ENCODE measurements around the gene IGFL4.

Gene IGFL4

GRCh38 chr19:46040952-46041500 lies at the start of gene IGFL4:
TSS of gene IGFL4 (minus strand) at chr19:46041002. CDS start at chr19:46040962, 40 bp downstream.
- no peak for DNase-seq

GRCh38 chr19:46090444-46090843 lies 49.6 kb upstream of the IGFL4 start:
- DNase-seq = no peak

GRCh38 chr19:46089432-46089831 lies 48.6 kb upstream of the IGFL4 start:
- no peak for DNase-seq

GRCh38 chr19:46088101-46088500 lies 47.3 kb upstream of the IGFL4 start:
- no peak for DNase-seq

GRCh38 chr19:46085888-46086287 lies 45.1 kb upstream of the IGFL4 start:
- DNase-seq = no peak

GRCh38 chr19:46082728-46083050 lies 41.9 kb upstream of the IGFL4 start:
- no peak for DNase-seq

- peak; percentile 41 for DNase-seq
Observed at GRCh38 chr19:46081928-46082727, 41.3 kb upstream of the IGFL4 start.

GRCh38 chr19:46080561-46080960 lies 39.8 kb upstream of the IGFL4 start:
- no peak for DNase-seq

- DNase-seq = no peak
Observed at GRCh38 chr19:46079576-46079975, 38.8 kb upstream of the IGFL4 start.

GRCh38 chr19:46078573-46079332 lies 38.0 kb upstream of the IGFL4 start:
- DNase-seq = peak; percentile 64

- no peak for DNase-seq
Observed at GRCh38 chr19:46077815-46078167, 37.0 kb upstream of the IGFL4 start.

- DNase-seq = peak; percentile 88
Observed at GRCh38 chr19:46076951-46077814, 36.4 kb upstream of the IGFL4 start.

GRCh38 chr19:46076031-46076880 lies 35.5 kb upstream of the IGFL4 start:
- no peak for DNase-seq

- DNase-seq = no peak
Observed at GRCh38 chr19:46073268-46073922, 32.6 kb upstream of the IGFL4 start.

GRCh38 chr19:46069806-46070341 lies 29.1 kb upstream of the IGFL4 start:
- DNase-seq = no peak

GRCh38 chr19:46068345-46069258 lies 27.8 kb upstream of the IGFL4 start:
- DNase-seq = no peak

- no peak for DNase-seq
Observed at GRCh38 chr19:46067691-46068090, 26.9 kb upstream of the IGFL4 start.

- no peak for DNase-seq
Observed at GRCh38 chr19:46066471-46066870, 25.7 kb upstream of the IGFL4 start.

GRCh38 chr19:46065486-46066071 lies 24.8 kb upstream of the IGFL4 start:
- DNase-seq = no peak

- no peak for DNase-seq
Observed at GRCh38 chr19:46063201-46063600, 22.4 kb upstream of the IGFL4 start.

Data from midbrain (tissue), 1 donor.